DND-41 (cell line): ENCODE results near the gene E2F4.

Experiments used
- ATAC-seq: fragments of 200-7000 bp; cut with Tn5 transposase; 3 replicates; pipeline ENCODE4 v1.9.1; 2021; ENCODE audit warnings: low read depth; ENCODE audit not compliant: insufficient read depth
- DNase-seq: peaks from one replicate; pipeline ENCODE4 v3.0.0-alpha.2; 2020
- H2AFZ ChIP-seq: 2 replicates; pipeline ENCODE4 v1.6.0; 2012; ENCODE audit warnings: low read depth, low read length
- H3K27ac ChIP-seq: 2 replicates; pipeline ENCODE4 v1.5.1; 2012; ENCODE audit warnings: low read length, inconsistent platforms
- H3K27me3 ChIP-seq: fragments of 200-600 bp; sonication (generic); 2 replicates; pipeline ENCODE4 v1.6.0; 2012; ENCODE audit warnings: low read length, mild to moderate bottlenecking, inconsistent platforms; ENCODE audit not compliant: insufficient read depth, poor library complexity
- H3K36me3 ChIP-seq: 2 replicates; pipeline ENCODE4 v1.5.1; 2012; ENCODE audit warnings: low read length, inconsistent platforms; ENCODE audit not compliant: insufficient read depth
- H3K4me1 ChIP-seq: 2 replicates; pipeline ENCODE4 v1.5.1; 2012; ENCODE audit warnings: mild to moderate bottlenecking, low read length; ENCODE audit not compliant: insufficient read depth
- H3K4me2 ChIP-seq: 2 replicates; pipeline ENCODE4 v1.6.0; 2012; ENCODE audit warnings: mild to moderate bottlenecking, moderate library complexity, low read length, inconsistent platforms; ENCODE audit not compliant: insufficient read depth
- H3K4me3 ChIP-seq, 2 experiments: fragments of 200-600 bp in 1 of 2; shearing (Covaris generic) in 1 of 2; 2 replicates each; pipeline ENCODE4 v1.5.1; 2012 to 2016; ENCODE audit warnings: inconsistent platforms in 2 of 2, low read length in 2 of 2, mild to moderate bottlenecking in 2 of 2, low read depth in 1 of 2, moderate library complexity in 1 of 2
- H3K79me2 ChIP-seq: 2 replicates; pipeline ENCODE4 v1.6.0; 2012; ENCODE audit warnings: low read length, inconsistent platforms; ENCODE audit not compliant: insufficient read depth
- H3K9ac ChIP-seq: 2 replicates; pipeline ENCODE4 v1.6.0; 2012; ENCODE audit warnings: low read depth, mild to moderate bottlenecking, inconsistent platforms, low read length, moderate library complexity
- H3K9me3 ChIP-seq: 2 replicates; pipeline ENCODE4 v1.5.1; 2012; ENCODE audit warnings: low read length, moderate library complexity, mild to moderate bottlenecking, inconsistent platforms; ENCODE audit not compliant: insufficient read depth, severe bottlenecking
- H4K20me1 ChIP-seq: 2 replicates; pipeline ENCODE4 v1.6.0; 2012; ENCODE audit warnings: low read length; ENCODE audit not compliant: insufficient read depth
- CTCF ChIP-seq: IDR thresholded peaks from 2 replicates; pipeline ENCODE4 v1.5.1; 2012; ENCODE audit warnings: borderline replicate concordance, low read length, moderate library complexity, mild to moderate bottlenecking; ENCODE audit not compliant: poor library complexity, severe bottlenecking; ENCODE audit errors: extremely low read depth
- EZH2 ChIP-seq: IDR thresholded peaks from 3 replicates; pipeline ENCODE4 v1.6.1; 2012; ENCODE audit warnings: borderline replicate concordance, low read depth, mild to moderate bottlenecking, moderate library complexity, low read length, inconsistent platforms; ENCODE audit not compliant: severe bottlenecking

The E2F4 gene

GRCh38 chr16:67188323-67188722, 3.6 kb upstream of the E2F4 start:
- Histone ChIP-seq H3K4me1 (peaks cover 43% of the 10 kb centered on the region), H3K27ac (no peak overlapping the region), H2AFZ (no peak overlapping the region), H3K4me3 (no peak overlapping the region), H3K9ac (no peak overlapping the region), H3K79me2 (peaks cover 23% of the 10 kb centered on the region), H4K20me1 (peaks cover 10% of the 10 kb centered on the region), H3K36me3 (peaks cover 10% of the 10 kb centered on the region), H3K4me2 (no peak overlapping the region), H3K27me3 (no peaks in the 10 kb centered on the region), H3K9me3 (no peaks in the 10 kb centered on the region)
- no peak for DNase-seq
- no peak for TF ChIP-seq EZH2
- TF ChIP-seq CTCF: no peak
- no peak for ATAC-seq

GRCh38 chr16:67188798-67189197, 3.2 kb upstream of the E2F4 start:
- Histone ChIP-seq H4K20me1 (peaks cover 15% of the 10 kb centered on the region), H3K9ac (no peak overlapping the region), H3K27ac (no peak overlapping the region), H3K79me2 (peaks cover 27% of the 10 kb centered on the region), H3K4me2 (no peak overlapping the region), H3K4me1 (peaks cover 48% of the 10 kb centered on the region), H2AFZ (no peak overlapping the region), H3K27me3 (no peaks in the 10 kb centered on the region), H3K36me3 (peaks cover 15% of the 10 kb centered on the region), H3K9me3 (no peaks in the 10 kb centered on the region), H3K4me3 (no peak overlapping the region)
- TF ChIP-seq CTCF: no peak
- no peak for TF ChIP-seq EZH2
- DNase-seq (no peak), ATAC-seq (no peak)

- Histone ChIP-seq H3K79me2 (peaks cover 37% of the 10 kb centered on the region), H2AFZ (no peak within 1 kb of the TSS), H3K9ac (no peak within 1 kb of the TSS), H4K20me1 (peaks cover 25% of the 10 kb centered on the region), H3K36me3 (peaks cover 27% of the 10 kb centered on the region), H3K4me3 (no peak within 1 kb of the TSS), H3K4me1 (peaks cover 47% of the 10 kb centered on the region), H3K27ac (no peak within 1 kb of the TSS), H3K27me3 (no peaks in the 10 kb centered on the region), H3K4me2 (peak within 1 kb of the TSS; percentile 96; the same call in 1 of the 2 replicates), H3K9me3 (no peaks in the 10 kb centered on the region)
- TF ChIP-seq EZH2 (no peak), CTCF (no peak)
- no peak for DNase-seq
- no peak for ATAC-seq
Measured at GRCh38 chr16:67190041-67190440, 1.9 kb upstream of the E2F4 start, which contains the start of gene EXOC3L1. Gene EXOC3L1, minus strand, starts transcription at chr16:67190136. Its CDS starts 460 bp downstream, at chr16:67189676.
